ENCODE data around the gene TXNDC12.

The TXNDC12 gene

GRCh38 chr1:52045236-52045635 is 9.8 kb downstream of the TXNDC12 start:
- Histone ChIP-seq H4K20me1 (ENCODE audit: insufficient read depth, low read length) (peaks cover 44% of the 10 kb centered on the region), H3K27ac (ENCODE audit: low read length) (no peak overlapping the region), H3K36me3 (ENCODE audit: insufficient read depth, low read length) (peaks cover 71% of the 10 kb centered on the region), H3K4me3 (ENCODE audit: low read depth in 1 of 2, low read length in 2 of 2) (no peak overlapping the region), H3K4me2 (ENCODE audit: insufficient read depth, low read length) (0 out of 2 replicates have a peak overlapping the region, but pooled peaks have one; percentile 13), H3K4me1 (ENCODE audit: insufficient read depth, low read length) (peaks cover 29% of the 10 kb centered on the region), H3K27me3 (ENCODE audit: insufficient read depth, low read length, poor library complexity) (no peaks in the 10 kb centered on the region), H2AFZ (ENCODE audit: low read depth, low read length) (no peak overlapping the region), H3K9me3 (ENCODE audit: insufficient read depth, low read length, severe bottlenecking) (no peaks in the 10 kb centered on the region), H3K9ac (ENCODE audit: low read depth, low read length) (no peak overlapping the region), H3K79me2 (ENCODE audit: insufficient read depth, low read length) (peaks cover 95% of the 10 kb centered on the region)
- TF ChIP-seq CTCF (IDR thresholded peaks at IDR 0.05; ENCODE audit: borderline replicate concordance, extremely low read depth, low read length, poor library complexity, severe bottlenecking) (no peak), EZH2 (IDR thresholded peaks at IDR 0.05; ENCODE audit: borderline replicate concordance, low read depth, low read length, severe bottlenecking) (no peak)
- DNase-seq (no peak), ATAC-seq (ENCODE audit: insufficient read depth, low read depth) (no peak)

GRCh38 chr1:52041551-52042185 is 13.3 kb downstream of the TXNDC12 start:
- H3K36me3 ChIP-seq (ENCODE audit: insufficient read depth, low read length) = peaks cover 77% of the 10 kb centered on the region
- H3K9ac ChIP-seq (ENCODE audit: low read depth, low read length) = no peak overlapping the region

GRCh38 chr1:52037909-52038308 is 17.1 kb downstream of the TXNDC12 start:
- no peak overlapping the region for H2AFZ ChIP-seq (ENCODE audit: low read depth, low read length)
- H3K4me2 ChIP-seq (ENCODE audit: insufficient read depth, low read length) = no peak overlapping the region
- DNase-seq (no peak), ATAC-seq (ENCODE audit: insufficient read depth, low read depth) (no peak)
- TF ChIP-seq CTCF (IDR thresholded peaks at IDR 0.05; ENCODE audit: borderline replicate concordance, extremely low read depth, low read length, poor library complexity, severe bottlenecking) = no peak
- no peak for TF ChIP-seq EZH2 (IDR thresholded peaks at IDR 0.05; ENCODE audit: borderline replicate concordance, low read depth, low read length, severe bottlenecking)
- no peak overlapping the region for H3K9ac ChIP-seq (ENCODE audit: low read depth, low read length)
- H3K4me3 ChIP-seq (ENCODE audit: low read depth in 1 of 2, low read length in 2 of 2) = no peak overlapping the region
- no peak overlapping the region for H3K27ac ChIP-seq (ENCODE audit: low read length)
- H3K4me1 ChIP-seq (ENCODE audit: insufficient read depth, low read length) = peaks cover 18% of the 10 kb centered on the region
- no peaks in the 10 kb centered on the region for H3K9me3 ChIP-seq (ENCODE audit: insufficient read depth, low read length, severe bottlenecking)
- peaks cover 69% of the 10 kb centered on the region for H3K36me3 ChIP-seq (ENCODE audit: insufficient read depth, low read length)
- no peaks in the 10 kb centered on the region for H3K27me3 ChIP-seq (ENCODE audit: insufficient read depth, low read length, poor library complexity)
- H3K79me2 ChIP-seq (ENCODE audit: insufficient read depth, low read length) = peaks cover 61% of the 10 kb centered on the region
- H4K20me1 ChIP-seq (ENCODE audit: insufficient read depth, low read length) = peaks cover 14% of the 10 kb centered on the region

More at GRCh38 chr1:52041551-52042185, 13.3 kb downstream of the TXNDC12 start:
- Histone ChIP-seq H3K4me3 (ENCODE audit: low read depth in 1 of 2, low read length in 2 of 2) (no peak overlapping the region), H2AFZ (ENCODE audit: low read depth, low read length) (no peak overlapping the region), H3K27me3 (ENCODE audit: insufficient read depth, low read length, poor library complexity) (no peaks in the 10 kb centered on the region), H3K27ac (ENCODE audit: low read length) (no peak overlapping the region), H3K9me3 (ENCODE audit: insufficient read depth, low read length, severe bottlenecking) (no peaks in the 10 kb centered on the region), H3K4me2 (ENCODE audit: insufficient read depth, low read length) (no peak overlapping the region), H4K20me1 (ENCODE audit: insufficient read depth, low read length) (peaks cover 33% of the 10 kb centered on the region), H3K4me1 (ENCODE audit: insufficient read depth, low read length) (peaks cover 13% of the 10 kb centered on the region), H3K79me2 (ENCODE audit: insufficient read depth, low read length) (peaks cover 74% of the 10 kb centered on the region)
- no peak for ATAC-seq (ENCODE audit: insufficient read depth, low read depth)
- no peak for TF ChIP-seq CTCF (IDR thresholded peaks at IDR 0.05; ENCODE audit: borderline replicate concordance, extremely low read depth, low read length, poor library complexity, severe bottlenecking)
- no peak for DNase-seq

Measured in DND-41 (cell line).